Smooth muscle cell of bladder (primary cell): Measurements from ENCODE around the gene MRPL50. TPM values are rescaled to one million over a fixed set of nuclear protein-coding genes. Genes with fewer than 3 reads are reported as not detected.

Experiments used
- total RNA-seq: library from RNA; depleted of rRNA; stranded (reverse); fragments of >200 nt; gene quantifications from 2 replicates; pipeline ENCODE4 v1.2.3, GENCODE V29; 2014

Gene MRPL50
- total RNA-seq: 9.5 TPM in 2 replicates

GRCh38 chr9:101398068-101398929 lies at the start of gene MRPL50, which contains the start of gene ZNF189:
Gene MRPL50 (minus strand): TSS chr9:101398618. CDS start chr9:101398592, 26 bp downstream.
Gene ZNF189 (plus strand): TSS chr9:101398851. CDS start chr9:101399157, 306 bp downstream.

GRCh38 chr9:101435601-101436079 lies 37.2 kb upstream of the MRPL50 start, which contains the start of gene ALDOB:
Gene ALDOB (minus strand): TSS chr9:101435774. CDS start chr9:101430887, 4,887 bp downstream.

DNA sequence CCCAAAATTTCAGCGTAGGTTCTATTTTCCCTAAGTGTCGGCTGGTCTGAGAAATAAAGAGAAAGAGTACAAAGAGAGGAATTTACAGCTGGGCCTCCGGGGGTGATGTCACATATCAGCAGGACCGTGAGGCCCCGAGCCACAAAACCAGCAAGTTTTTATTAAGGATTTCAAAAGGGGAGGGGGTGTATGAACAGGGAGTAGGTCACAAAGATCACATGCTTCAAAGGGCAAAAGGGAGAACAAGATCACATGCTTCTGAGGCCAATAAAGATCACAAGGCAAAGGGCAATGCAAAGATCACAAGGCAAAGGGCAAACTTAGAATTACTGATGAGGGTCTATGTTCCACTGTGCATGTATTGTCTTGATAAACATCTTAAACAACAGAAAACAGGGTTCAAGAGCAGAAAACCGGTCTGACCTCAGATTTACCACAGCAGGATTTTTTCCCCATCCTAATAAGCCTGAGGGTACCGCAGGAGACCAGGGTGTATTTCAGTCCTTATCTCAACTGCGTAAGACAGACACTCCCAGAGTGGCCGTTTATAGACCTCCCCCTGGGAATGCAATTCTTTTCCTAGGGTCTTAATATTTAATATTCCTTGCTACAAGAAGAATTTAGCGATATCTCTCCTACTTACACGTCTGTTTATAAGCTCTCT lies 13.4 kb downstream of the MRPL50 start, which contains the start of gene BAAT:
Gene BAAT, minus strand, starts transcription at position 134 of the 664 bp plus-strand sequence. CDS start 13,602 bp downstream, outside the sequence.

Other genes with a start within 250 kb of the MRPL50 start
- gene BAAT, start 13.6 kb downstream of the MRPL50 start, total RNA-seq: not detected in 2 replicates
- 16.2 and 19.0 TPM in 2 replicates for gene ZNF189, start 233 bp upstream of the MRPL50 start, total RNA-seq
- 0.09 TPM in 1 of 2 replicates, not detected in the other for gene ALDOB, start 37.2 kb upstream of the MRPL50 start, total RNA-seq
- 28.0 and 35.5 TPM in 2 replicates for gene RNF20, start 135.2 kb upstream of the MRPL50 start, total RNA-seq
- gene PPP3R2, start 196.4 kb upstream of the MRPL50 start, total RNA-seq: not detected in 2 replicates